ENCODE measurements around the gene GORASP1.

GORASP1 gene

GRCh38 chr3:39053696-39054095, 53.7 kb downstream of the GORASP1 start:
- Histone ChIP-seq H3K4me1 (ENCODE audit: control insufficient read depth in 5 of 5, insufficient read depth in 5 of 5, low read length in 5 of 5) (peaks cover 0 to 28% (median 25%) of the 10 kb centered on the region in 5 donors), H3K4me3 (ENCODE audit: low read depth in 1 of 5, low read length in 5 of 5) (no peak overlapping the region)

GRCh38 chr3:39052583-39052982, 54.8 kb downstream of the GORASP1 start:
- no peaks in the 10 kb centered on the region for H3K27me3 ChIP-seq (ENCODE audit: control insufficient read depth in 5 of 5, insufficient read depth in 4 of 5, low read length in 5 of 5)
- H3K27ac ChIP-seq (ENCODE audit: low read depth, low read length), result peak overlapping the region; percentile 91
- peaks cover 0 to 28% (median 25%) of the 10 kb centered on the region in 5 donors for H3K4me1 ChIP-seq (ENCODE audit: control insufficient read depth in 5 of 5, insufficient read depth in 5 of 5, low read length in 5 of 5)
- H3K4me3 ChIP-seq (ENCODE audit: low read depth in 1 of 5, low read length in 5 of 5), result peak overlapping the region; percentile 92 to 100 (median 97)
- H3K9ac ChIP-seq (ENCODE audit: low read length in 5 of 5), result peak overlapping the region in 4 of 5 donors; percentile 78 to 91 (median 85)
- H3K9me3 ChIP-seq (ENCODE audit: control insufficient read depth in 5 of 5, low read length in 5 of 5), result no peaks in the 10 kb centered on the region
- H3K36me3 ChIP-seq (ENCODE audit: control insufficient read depth in 5 of 5, insufficient read depth in 5 of 5, low read length in 5 of 5), result no peaks in the 10 kb centered on the region

More at GRCh38 chr3:39053696-39054095, 53.7 kb downstream of the GORASP1 start:
- Histone ChIP-seq H3K9ac (ENCODE audit: low read length in 5 of 5) (no peak overlapping the region), H3K36me3 (ENCODE audit: control insufficient read depth in 5 of 5, insufficient read depth in 5 of 5, low read length in 5 of 5) (peaks cover 0 to 2% (median 0%) of the 10 kb centered on the region in 5 donors), H3K27me3 (ENCODE audit: control insufficient read depth in 5 of 5, insufficient read depth in 4 of 5, low read length in 5 of 5) (no peaks in the 10 kb centered on the region), H3K9me3 (ENCODE audit: control insufficient read depth in 5 of 5, low read length in 5 of 5) (no peaks in the 10 kb centered on the region), H3K27ac (ENCODE audit: low read depth, low read length) (no peak overlapping the region)

GRCh38 chr3:39051649-39052561, 55.5 kb downstream of the GORASP1 start, which contains the start of the genes SCN11A and WDR48:
TSS of gene SCN11A (minus strand) at chr3:39051944. CDS start at chr3:38950362, 101,582 bp downstream.
TSS of gene WDR48 (plus strand) at chr3:39052016. CDS start at chr3:39052026, 10 bp downstream.
- peaks cover 0 to 28% (median 25%) of the 10 kb centered on the region in 5 donors for H3K4me1 ChIP-seq (ENCODE audit: control insufficient read depth in 5 of 5, insufficient read depth in 5 of 5, low read length in 5 of 5)
- H3K27ac ChIP-seq (ENCODE audit: low read depth, low read length), result peak within 1 kb of the TSS; percentile 91
- H3K27me3 ChIP-seq (ENCODE audit: control insufficient read depth in 5 of 5, insufficient read depth in 4 of 5, low read length in 5 of 5), result no peaks in the 10 kb centered on the region
- H3K9me3 ChIP-seq (ENCODE audit: control insufficient read depth in 5 of 5, low read length in 5 of 5), result no peaks in the 10 kb centered on the region
- peak within 1 kb of the TSS; percentile 57 to 91 (median 82) for H3K9ac ChIP-seq (ENCODE audit: low read length in 5 of 5)
- H3K36me3 ChIP-seq (ENCODE audit: control insufficient read depth in 5 of 5, insufficient read depth in 5 of 5, low read length in 5 of 5), result no peaks in the 10 kb centered on the region
- H3K4me3 ChIP-seq (ENCODE audit: low read depth in 1 of 5, low read length in 5 of 5), result peak within 1 kb of the TSS; percentile 92 to 100 (median 97)

GRCh38 chr3:39050029-39050428, 57.4 kb downstream of the GORASP1 start:
- no peak overlapping the region for H3K27ac ChIP-seq (ENCODE audit: low read depth, low read length)
- peaks cover 0 to 27% (median 23%) of the 10 kb centered on the region in 5 donors for H3K4me1 ChIP-seq (ENCODE audit: control insufficient read depth in 5 of 5, insufficient read depth in 5 of 5, low read length in 5 of 5)
- H3K36me3 ChIP-seq (ENCODE audit: control insufficient read depth in 5 of 5, insufficient read depth in 5 of 5, low read length in 5 of 5), result no peaks in the 10 kb centered on the region
- H3K9ac ChIP-seq (ENCODE audit: low read length in 5 of 5), result no peak overlapping the region
- H3K27me3 ChIP-seq (ENCODE audit: control insufficient read depth in 5 of 5, insufficient read depth in 4 of 5, low read length in 5 of 5), result no peaks in the 10 kb centered on the region
- H3K9me3 ChIP-seq (ENCODE audit: control insufficient read depth in 5 of 5, low read length in 5 of 5), result no peaks in the 10 kb centered on the region
- no peak overlapping the region for H3K4me3 ChIP-seq (ENCODE audit: low read depth in 1 of 5, low read length in 5 of 5)
